GM20000 (cell line): ENCODE results near the gene ARL4C.

Experiments
- DNase-seq: peaks from one replicate; pipeline ENCODE4 v3.0.0; 2012; ENCODE audit warnings: low spot score
- TF ChIP-seq, protein P1 (sequence below): IDR thresholded peaks from 2 replicates; pipeline ENCODE4 v1.5.1; 2012; ENCODE audit warnings: mild to moderate bottlenecking, control low read depth; ENCODE audit errors: extremely low read depth, missing control alignments

ARL4C gene

DNA sequence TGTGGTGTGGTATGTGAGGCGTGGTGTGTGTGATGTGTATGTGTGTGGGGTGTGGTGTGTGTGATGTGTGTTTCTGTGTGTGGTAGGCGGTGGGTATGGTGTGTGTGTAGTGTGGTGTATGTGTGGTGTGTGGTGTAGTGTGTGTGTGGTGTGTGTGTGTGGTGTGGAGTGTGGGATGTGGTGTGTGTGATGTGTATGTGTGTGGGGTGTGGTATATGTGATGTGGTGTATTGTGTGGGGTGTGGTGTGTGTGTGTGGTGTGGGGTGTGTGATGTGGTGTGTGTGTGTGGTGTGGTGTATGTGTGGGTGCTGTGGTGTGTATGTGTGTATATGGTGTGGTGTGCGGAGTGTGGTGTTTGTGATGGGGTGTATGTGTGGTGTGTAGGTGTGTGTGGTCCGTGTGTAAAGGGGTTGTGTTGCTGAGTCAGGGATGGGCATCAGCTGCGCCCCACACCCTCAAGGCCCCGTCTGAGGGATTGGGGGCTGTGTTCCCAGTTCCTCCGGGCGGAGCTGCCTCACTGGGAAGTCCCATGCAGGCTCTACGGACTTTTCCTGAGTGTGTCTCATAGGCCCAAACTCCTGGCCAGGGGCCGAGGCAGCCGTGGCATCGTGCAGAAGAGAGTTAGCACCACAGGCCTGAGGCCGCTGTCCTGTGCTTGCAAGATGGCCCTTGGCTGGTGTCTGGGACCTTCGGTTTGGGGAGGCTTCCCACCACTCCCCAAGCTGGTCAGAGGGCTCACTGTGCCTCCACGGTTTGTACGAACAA, 18.2 kb upstream of the ARL4C start:
- TF ChIP-seq, protein P1, sequence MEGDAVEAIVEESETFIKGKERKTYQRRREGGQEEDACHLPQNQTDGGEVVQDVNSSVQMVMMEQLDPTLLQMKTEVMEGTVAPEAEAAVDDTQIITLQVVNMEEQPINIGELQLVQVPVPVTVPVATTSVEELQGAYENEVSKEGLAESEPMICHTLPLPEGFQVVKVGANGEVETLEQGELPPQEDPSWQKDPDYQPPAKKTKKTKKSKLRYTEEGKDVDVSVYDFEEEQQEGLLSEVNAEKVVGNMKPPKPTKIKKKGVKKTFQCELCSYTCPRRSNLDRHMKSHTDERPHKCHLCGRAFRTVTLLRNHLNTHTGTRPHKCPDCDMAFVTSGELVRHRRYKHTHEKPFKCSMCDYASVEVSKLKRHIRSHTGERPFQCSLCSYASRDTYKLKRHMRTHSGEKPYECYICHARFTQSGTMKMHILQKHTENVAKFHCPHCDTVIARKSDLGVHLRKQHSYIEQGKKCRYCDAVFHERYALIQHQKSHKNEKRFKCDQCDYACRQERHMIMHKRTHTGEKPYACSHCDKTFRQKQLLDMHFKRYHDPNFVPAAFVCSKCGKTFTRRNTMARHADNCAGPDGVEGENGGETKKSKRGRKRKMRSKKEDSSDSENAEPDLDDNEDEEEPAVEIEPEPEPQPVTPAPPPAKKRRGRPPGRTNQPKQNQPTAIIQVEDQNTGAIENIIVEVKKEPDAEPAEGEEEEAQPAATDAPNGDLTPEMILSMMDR: no peak
- no peak for DNase-seq

DNA sequence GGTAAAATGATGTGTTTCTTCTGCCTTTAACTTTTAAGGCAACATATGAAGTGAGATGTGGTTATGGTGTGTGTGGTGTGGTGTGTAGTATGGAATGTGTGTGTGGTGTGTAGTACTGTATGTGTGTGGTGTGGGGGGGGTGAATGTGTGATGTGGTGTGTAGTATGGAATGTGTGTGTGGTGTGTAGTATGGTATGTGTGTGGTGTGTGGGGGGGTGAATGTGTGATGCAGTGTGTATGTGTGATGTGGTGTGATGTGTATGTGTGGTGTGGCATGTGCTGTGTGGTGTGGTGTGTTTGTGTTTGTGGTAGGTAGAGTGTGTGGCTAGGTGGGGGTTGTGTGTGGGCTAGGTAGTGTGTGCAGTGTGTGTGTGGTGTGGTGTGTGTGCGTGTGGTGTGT, 17.2 kb upstream of the ARL4C start:
- TF ChIP-seq, protein P1: no peak
- no peak for DNase-seq

DNA sequence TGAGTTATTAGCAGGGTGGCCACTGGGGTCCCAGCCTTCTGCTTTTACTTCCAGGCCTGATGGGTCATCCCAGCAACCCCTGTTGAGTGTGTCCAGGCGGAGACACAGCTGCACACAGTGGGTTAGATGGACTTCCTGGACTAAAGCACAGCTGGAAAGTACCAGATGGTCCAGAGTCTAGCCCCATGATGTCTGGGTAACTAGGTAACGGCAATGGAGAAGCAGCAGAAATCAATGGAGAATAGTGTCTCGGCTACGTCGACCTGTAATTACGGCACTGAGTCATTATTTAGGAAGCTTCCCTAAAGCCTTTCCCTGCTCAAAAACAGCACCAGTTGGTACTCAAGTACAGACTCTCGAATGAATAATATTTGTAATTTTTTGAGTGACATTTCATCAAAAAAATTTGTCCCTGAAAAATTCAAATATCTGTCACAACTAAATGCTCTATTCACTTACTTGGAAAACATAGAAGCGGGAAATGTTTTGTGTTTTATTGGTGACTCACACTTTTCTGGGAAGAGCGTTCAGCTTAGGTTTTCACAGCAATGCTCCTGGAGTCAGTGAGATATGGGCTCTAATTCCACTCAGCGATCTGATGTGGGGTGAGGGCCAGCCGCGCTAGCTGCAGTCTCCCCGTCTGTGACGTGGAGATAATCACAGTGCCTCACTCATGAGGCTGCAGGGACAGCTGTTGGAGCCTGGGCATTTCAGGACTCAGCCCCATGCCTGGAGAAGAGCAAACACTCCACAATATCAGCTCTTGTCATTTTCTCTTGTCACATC, 16.2 kb upstream of the ARL4C start:
- no peak for DNase-seq

DNA sequence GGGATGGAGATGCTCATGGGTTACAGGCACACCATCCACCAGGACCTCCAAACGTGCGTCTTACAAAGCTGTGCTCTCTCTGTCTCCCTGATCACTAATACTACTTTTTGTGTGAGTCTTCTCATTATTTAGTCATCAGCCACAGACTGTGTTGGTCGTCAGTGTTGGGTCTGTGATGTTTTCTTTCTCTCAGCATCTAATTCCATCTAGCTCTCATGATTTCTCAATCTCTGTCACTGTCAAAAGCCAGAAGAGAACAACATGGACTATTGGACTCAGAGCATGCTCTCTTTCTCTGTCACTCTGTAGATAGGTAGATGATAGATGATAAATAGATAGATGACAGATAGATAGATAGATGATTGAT, 6.0 kb upstream of the ARL4C start:
- DNase-seq: no peak
- TF ChIP-seq, protein P1: no peak

More for the DNA sequence above, 16.2 kb upstream of the ARL4C start:
- TF ChIP-seq, protein P1: no peak

DNA sequence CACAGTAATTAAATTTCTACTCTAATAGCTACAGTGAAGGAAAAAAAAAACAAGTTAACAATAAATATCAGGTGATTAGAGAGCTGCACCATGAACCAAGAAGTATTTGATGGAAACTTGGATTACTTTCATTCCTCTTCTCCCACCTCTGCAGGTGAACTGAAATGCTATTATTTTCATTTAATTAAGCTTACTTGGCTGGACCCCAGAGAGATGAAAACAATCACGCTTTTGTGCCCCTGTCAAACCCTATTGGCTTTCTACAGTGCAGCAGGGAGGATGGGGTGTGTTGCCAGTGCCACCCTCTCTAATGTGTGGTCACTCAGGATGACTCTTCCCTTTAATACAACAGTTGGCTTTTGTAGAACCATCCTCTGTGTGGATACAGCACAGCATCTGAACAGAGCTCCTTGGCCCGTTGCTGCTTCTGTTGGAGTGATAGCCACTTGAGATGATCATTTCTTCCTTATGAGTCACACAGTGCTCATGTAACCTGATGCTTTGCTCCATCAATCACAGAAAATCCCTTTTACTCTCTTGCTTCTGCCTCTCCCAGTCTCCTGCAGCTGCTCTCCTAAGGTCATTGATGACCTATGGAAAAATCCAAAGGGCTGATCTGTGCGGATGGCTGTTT, 5.5 kb upstream of the ARL4C start:
- TF ChIP-seq, protein P1: no peak
- no peak for DNase-seq

DNA sequence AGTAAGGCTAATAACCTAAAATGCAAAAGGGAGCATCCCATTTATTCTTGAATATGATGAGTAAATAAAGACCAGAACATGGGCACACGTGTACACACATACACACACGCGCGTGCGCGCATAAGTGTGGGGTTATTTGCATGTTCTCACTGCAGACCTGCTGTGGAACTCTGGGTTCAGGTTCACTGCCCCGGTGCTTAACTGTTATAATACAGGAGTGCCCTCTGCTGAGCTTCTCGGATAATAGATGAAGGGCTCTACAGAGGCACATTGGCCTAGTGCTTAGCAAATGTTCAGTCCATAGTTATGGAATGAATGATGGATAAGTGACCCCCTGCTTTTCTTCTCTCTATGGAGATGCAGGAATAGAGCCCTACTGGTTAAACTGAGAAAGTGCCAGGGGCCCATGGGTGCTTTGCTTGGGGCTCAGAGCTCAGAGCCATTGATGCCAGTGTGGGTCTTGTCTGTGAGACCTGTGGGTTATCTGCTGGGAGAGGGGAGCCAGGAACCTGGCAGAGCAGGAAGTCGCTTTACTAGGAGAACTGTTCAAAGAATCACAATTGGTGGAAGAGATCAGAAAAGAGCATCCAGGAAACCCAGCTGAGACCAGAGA, 3.6 kb upstream of the ARL4C start:
- DNase-seq: peak; percentile 70
- TF ChIP-seq, protein P1: peak; percentile 24
